Hepatocyte (in vitro differentiated cells): ENCODE measurements around the gene VPS18. TPM values are rescaled to one million over a fixed set of nuclear protein-coding genes. Genes with fewer than 3 reads are reported as not detected.
A peak's percentile ranks its signal among the peaks of the same experiment; 100 is the strongest.

Experiments
- DNase-seq: peaks from one replicate; pipeline ENCODE4 v3.0.0-alpha.2; 2016; ENCODE audit warnings: low spot score
- H2AFZ ChIP-seq: fragments of 200-600 bp; sonication (generic); 2 replicates; pipeline ENCODE4 v1.6.0; 2016; ENCODE audit warnings: antibody characterized with exemption, mild to moderate bottlenecking
- H3K27ac ChIP-seq: fragments of 200-600 bp; sonication (generic); 2 replicates; pipeline ENCODE4 v1.5.1; 2016; ENCODE audit warnings: mild to moderate bottlenecking
- H3K27me3 ChIP-seq: fragments of 200-600 bp; sonication (generic); 2 replicates; pipeline ENCODE4 v1.6.1; 2016
- H3K36me3 ChIP-seq: fragments of 200-600 bp; sonication (generic); replicated peaks from 2 replicates; pipeline ENCODE4 v1.5.1; 2016; ENCODE audit warnings: low read depth; ENCODE audit not compliant: insufficient read depth
- H3K4me1 ChIP-seq: fragments of 200-600 bp; sonication (generic); 2 replicates; pipeline ENCODE4 v1.5.1; 2016; ENCODE audit warnings: mild to moderate bottlenecking, moderate library complexity; ENCODE audit not compliant: insufficient read depth
- H3K4me2 ChIP-seq: fragments of 200-600 bp; sonication (generic); 2 replicates; pipeline ENCODE4 v1.6.0; 2016
- H3K4me3 ChIP-seq: fragments of 200-600 bp; sonication (generic); 2 replicates; pipeline ENCODE4 v1.5.1; 2016; ENCODE audit warnings: mild to moderate bottlenecking
- H3K79me2 ChIP-seq: fragments of 200-600 bp; sonication (generic); 2 replicates; pipeline ENCODE4 v1.6.0; 2017; ENCODE audit warnings: mild to moderate bottlenecking
- H3K9me2 ChIP-seq: fragments of 200-600 bp; sonication (generic); replicated peaks from 2 replicates; pipeline ENCODE4 v1.6.0; 2017; ENCODE audit warnings: mild to moderate bottlenecking; ENCODE audit not compliant: insufficient read depth
- H3K9me3 ChIP-seq: fragments of 200-600 bp; sonication (generic); 2 replicates; pipeline ENCODE4 v1.5.1; 2016; ENCODE audit warnings: low read depth, mild to moderate bottlenecking
- H4K20me1 ChIP-seq: fragments of 200-600 bp; sonication (generic); 2 replicates; pipeline ENCODE4 v1.6.0; 2016; ENCODE audit warnings: mild to moderate bottlenecking; ENCODE audit not compliant: insufficient read depth, poor library complexity, severe bottlenecking
- EZH2 ChIP-seq: fragments of 200-600 bp; sonication (generic); IDR thresholded peaks from 2 replicates; pipeline ENCODE4 v1.6.1; 2016; ENCODE audit warnings: antibody characterized with exemption, mild to moderate bottlenecking, borderline replicate concordance
- EZH2phosphoT487 ChIP-seq: fragments of 200-600 bp; sonication (generic); IDR thresholded peaks from one replicate; pipeline ENCODE4 v1.6.1; 2018; ENCODE audit warnings: antibody characterized with exemption, mild to moderate bottlenecking, low read depth, moderate library complexity; ENCODE audit not compliant: unreplicated experiment, severe bottlenecking
- WGBS: methylation state at CpG from one replicate; pipeline ENCODE4 v1.1.6; 2016; ENCODE audit warnings: low lambda C conversion rate; ENCODE audit errors: missing lambda C conversion rate; 5-methylcytosine and 5-hydroxymethylcytosine counted together
- polyA plus RNA-seq: library from polyadenylated mRNA; unstranded; fragments of >200 nt; fragmentation: Nextera tagmentation; extraction: Ambion mirVana; gene quantifications from 2 replicates; pipeline ENCODE4 v1.2.1, GENCODE V29; 2016
- total RNA-seq: library from RNA; depleted of rRNA; stranded (reverse); fragments of >200 nt; gene quantifications from 2 replicates; pipeline ENCODE4 v1.2.3, GENCODE V29; 2014
- TF ChIP-seq, protein P1 (sequence below): fragments of 200-600 bp; sonication (generic); IDR thresholded peaks from 2 replicates; pipeline ENCODE4 v1.5.1; 2016; ENCODE audit warnings: antibody characterized with exemption, mild to moderate bottlenecking; ENCODE audit not compliant: poor library complexity

VPS18 gene
- total and polyA plus RNA-seq, 2 experiments from 2014 or later = 38.3 to 40.3 TPM

DNA sequence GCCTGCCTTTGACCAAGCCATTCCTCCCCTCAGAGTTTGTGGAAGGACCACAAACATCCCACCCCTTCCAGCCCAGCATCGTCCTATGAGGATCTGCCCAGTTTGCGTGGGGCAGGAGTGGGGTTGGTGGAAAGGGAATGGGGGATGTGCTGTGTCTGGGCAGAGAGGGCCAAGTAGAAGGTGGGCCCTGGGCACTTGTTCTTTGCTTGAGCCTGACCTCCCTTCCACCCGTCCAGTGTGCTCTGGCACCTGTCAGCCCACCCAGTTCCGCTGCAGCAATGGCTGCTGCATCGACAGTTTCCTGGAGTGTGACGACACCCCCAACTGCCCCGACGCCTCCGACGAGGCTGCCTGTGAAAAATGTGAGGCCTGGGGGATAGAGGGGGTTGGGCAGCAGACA lies 40.1 kb upstream of the VPS18 start:
- Histone ChIP-seq H4K20me1 (no peaks in the 10 kb centered on the region), H3K36me3 (no peaks in the 10 kb centered on the region), H3K27ac (no peak overlapping the region), H3K9me3 (no peaks in the 10 kb centered on the region), H3K27me3 (no peaks in the 10 kb centered on the region), H3K4me2 (no peak overlapping the region), H2AFZ (no peak overlapping the region), H3K9me2 (no peaks in the 10 kb centered on the region), H3K4me3 (no peak overlapping the region), H3K79me2 (peaks cover 39% of the 10 kb centered on the region), H3K4me1 (peaks cover 22% of the 10 kb centered on the region)
- no peak for TF ChIP-seq EZH2
- TF ChIP-seq, protein P1, sequence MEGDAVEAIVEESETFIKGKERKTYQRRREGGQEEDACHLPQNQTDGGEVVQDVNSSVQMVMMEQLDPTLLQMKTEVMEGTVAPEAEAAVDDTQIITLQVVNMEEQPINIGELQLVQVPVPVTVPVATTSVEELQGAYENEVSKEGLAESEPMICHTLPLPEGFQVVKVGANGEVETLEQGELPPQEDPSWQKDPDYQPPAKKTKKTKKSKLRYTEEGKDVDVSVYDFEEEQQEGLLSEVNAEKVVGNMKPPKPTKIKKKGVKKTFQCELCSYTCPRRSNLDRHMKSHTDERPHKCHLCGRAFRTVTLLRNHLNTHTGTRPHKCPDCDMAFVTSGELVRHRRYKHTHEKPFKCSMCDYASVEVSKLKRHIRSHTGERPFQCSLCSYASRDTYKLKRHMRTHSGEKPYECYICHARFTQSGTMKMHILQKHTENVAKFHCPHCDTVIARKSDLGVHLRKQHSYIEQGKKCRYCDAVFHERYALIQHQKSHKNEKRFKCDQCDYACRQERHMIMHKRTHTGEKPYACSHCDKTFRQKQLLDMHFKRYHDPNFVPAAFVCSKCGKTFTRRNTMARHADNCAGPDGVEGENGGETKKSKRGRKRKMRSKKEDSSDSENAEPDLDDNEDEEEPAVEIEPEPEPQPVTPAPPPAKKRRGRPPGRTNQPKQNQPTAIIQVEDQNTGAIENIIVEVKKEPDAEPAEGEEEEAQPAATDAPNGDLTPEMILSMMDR = no peak
- no peak for TF ChIP-seq EZH2phosphoT487
- DNase-seq = no peak
- 77% methylated on average over 10 of the region's 10 CpGs for WGBS

DNA sequence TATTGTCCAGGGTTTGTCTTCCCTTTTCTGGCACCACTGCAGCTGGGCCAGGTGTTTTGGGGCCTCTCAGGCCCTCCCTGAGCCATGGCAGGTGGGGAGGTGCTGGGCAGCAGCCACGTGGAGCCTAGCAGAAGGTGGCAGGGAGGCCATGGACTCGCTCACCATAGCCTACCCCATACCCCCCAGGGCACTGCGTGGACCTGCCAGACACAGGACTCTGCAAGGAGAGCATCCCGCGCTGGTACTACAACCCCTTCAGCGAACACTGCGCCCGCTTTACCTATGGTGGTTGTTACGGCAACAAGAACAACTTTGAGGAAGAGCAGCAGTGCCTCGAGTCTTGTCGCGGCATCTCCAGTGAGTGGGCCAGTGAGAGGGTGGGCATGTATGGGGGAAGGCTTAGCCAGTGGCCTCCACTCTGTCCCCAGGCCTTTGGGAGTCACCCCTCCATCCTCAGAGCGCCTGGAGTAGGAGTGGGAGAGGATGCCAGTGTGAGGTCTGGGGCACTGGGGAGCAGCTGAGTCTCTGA lies 38.5 kb upstream of the VPS18 start:
- Histone ChIP-seq H2AFZ (no peak overlapping the region), H3K4me3 (no peak overlapping the region), H3K27ac (no peak overlapping the region), H3K36me3 (no peaks in the 10 kb centered on the region), H3K9me2 (no peaks in the 10 kb centered on the region), H3K9me3 (no peaks in the 10 kb centered on the region), H3K79me2 (peaks cover 23% of the 10 kb centered on the region), H3K4me2 (no peak overlapping the region), H3K27me3 (no peaks in the 10 kb centered on the region), H4K20me1 (no peaks in the 10 kb centered on the region), H3K4me1 (peaks cover 22% of the 10 kb centered on the region)
- TF ChIP-seq EZH2 (no peak), EZH2phosphoT487 (no peak)
- TF ChIP-seq, protein P1 = no peak
- DNase-seq = no peak
- WGBS = 90% methylated on average over 13 of the region's 13 CpGs

DNA sequence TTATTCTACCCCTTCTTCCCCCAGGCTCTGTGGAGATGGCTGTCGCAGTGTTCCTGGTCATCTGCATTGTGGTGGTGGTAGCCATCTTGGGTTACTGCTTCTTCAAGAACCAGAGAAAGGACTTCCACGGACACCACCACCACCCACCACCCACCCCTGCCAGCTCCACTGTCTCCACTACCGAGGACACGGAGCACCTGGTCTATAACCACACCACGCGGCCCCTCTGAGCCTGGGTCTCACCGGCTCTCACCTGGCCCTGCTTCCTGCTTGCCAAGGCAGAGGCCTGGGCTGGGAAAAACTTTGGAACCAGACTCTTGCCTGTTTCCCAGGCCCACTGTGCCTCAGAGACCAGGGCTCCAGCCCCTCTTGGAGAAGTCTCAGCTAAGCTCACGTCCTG lies 37.5 kb upstream of the VPS18 start:
- H3K9me3 ChIP-seq = no peaks in the 10 kb centered on the region
- H3K36me3 ChIP-seq = no peaks in the 10 kb centered on the region
- no peak overlapping the region for H3K4me3 ChIP-seq
- no peaks in the 10 kb centered on the region for H3K9me2 ChIP-seq
- H2AFZ ChIP-seq = no peak overlapping the region
- peaks cover 13% of the 10 kb centered on the region for H3K79me2 ChIP-seq
- H4K20me1 ChIP-seq = no peaks in the 10 kb centered on the region
- no peak for DNase-seq
- TF ChIP-seq EZH2 (no peak), EZH2phosphoT487 (no peak)
- TF ChIP-seq, protein P1 = no peak
- H3K27ac ChIP-seq = peak overlapping the region; percentile 95
- H3K4me2 ChIP-seq = peak overlapping the region; percentile 56
- no peaks in the 10 kb centered on the region for H3K27me3 ChIP-seq
- WGBS = 87% methylated on average over 8 of the region's 8 CpGs
- H3K4me1 ChIP-seq = peaks cover 22% of the 10 kb centered on the region
